Keratinocyte (primary cell): Measurements from ENCODE around the gene KPNA5.
"Not testable (repeated sequence)": the region's sequence is repeated elsewhere in the genome, so short reads cannot be mapped to it uniquely, and the experiment has no call there.

ENCODE experiments used
- CTCF ChIP-seq, 3 experiments: IDR thresholded peaks in 1 of 3; conservative IDR thresholded peaks in 1 of 3; optimal IDR thresholded peaks in 1 of 3; 2 replicates in 2 of 3; 3 replicates in 1 of 3; pipeline versions ENCODE3 to v1.5.1; 2011; ENCODE audit warnings: low read length in 3 of 3, mild to moderate bottlenecking in 3 of 3, moderate library complexity in 2 of 3, control low read depth in 1 of 3, inconsistent platforms in 1 of 3; ENCODE audit not compliant: insufficient read depth in 2 of 3; ENCODE audit errors: extremely low read depth in 1 of 3
- EZH2 ChIP-seq: IDR thresholded peaks from one replicate; pipeline ENCODE4 v1.6.1; 2012; ENCODE audit warnings: inconsistent platforms, mild to moderate bottlenecking, low read length, moderate library complexity

- not testable (repeated sequence) for TF ChIP-seq CTCF (optimal IDR thresholded peaks at IDR 0.05 in 1 of 3, IDR thresholded peaks at IDR 0.05 in 1 of 3, conservative IDR thresholded peaks at IDR 0.05 in 1 of 3; ENCODE audit: extremely low read depth in 1 of 3, insufficient read depth in 2 of 3, low read length in 3 of 3); EZH2
These were observed 5.6 kb downstream of the KPNA5 start for GRCh38 chr6:116686475-116687101.
